ENCODE measurements around the gene KCNQ5.
"Not testable (repeated sequence)": the region's sequence is repeated elsewhere in the genome, so short reads cannot be mapped to it uniquely, and the experiment has no call there.

KCNQ5 gene

DNA sequence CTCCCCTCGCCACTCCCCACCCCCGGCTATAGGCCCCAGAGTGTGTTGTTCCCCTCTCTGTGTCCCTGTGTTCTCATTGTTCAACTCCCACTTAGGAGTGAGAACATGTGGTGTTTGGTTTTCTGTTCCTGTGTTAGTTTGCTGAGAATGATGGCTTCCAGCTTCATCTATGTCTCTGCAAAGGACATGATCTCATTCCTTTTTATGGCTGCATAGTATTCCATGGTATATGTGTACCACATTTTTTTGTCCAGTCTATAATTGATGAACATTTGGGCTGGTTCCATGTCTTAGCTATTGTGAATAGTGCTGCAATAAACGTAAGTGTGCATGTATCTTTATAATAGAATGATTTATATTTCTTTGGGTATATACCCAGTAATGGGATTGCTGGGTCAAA is 276.4 kb downstream of the KCNQ5 start:
- H3K27ac ChIP-seq (ENCODE audit: extremely low read depth, low read depth, low read length); H3K4me1 ChIP-seq (ENCODE audit: control insufficient read depth, insufficient read depth, low read length); CTCF ChIA-PET; H3K36me3 ChIP-seq (ENCODE audit: control insufficient read depth in 2 of 2, insufficient read depth in 1 of 2, low read length in 2 of 2); H3K9me3 ChIP-seq (ENCODE audit: control insufficient read depth, insufficient read depth, low read depth, low read length); H3K4me3 ChIP-seq (ENCODE audit: low read depth, low read length); POLR2A ChIA-PET: not testable (repeated sequence)
- peak; percentile 76 for TF ChIP-seq ZNF146 (tag by site-specific recombination; IDR thresholded peaks at IDR 0.05)
- TF ChIP-seq, protein P1, sequence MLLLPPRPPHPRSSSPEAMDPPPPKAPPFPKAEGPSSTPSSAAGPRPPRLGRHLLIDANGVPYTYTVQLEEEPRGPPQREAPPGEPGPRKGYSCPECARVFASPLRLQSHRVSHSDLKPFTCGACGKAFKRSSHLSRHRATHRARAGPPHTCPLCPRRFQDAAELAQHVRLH (tag by site-specific recombination; IDR thresholded peaks at IDR 0.05), result 0 out of 2 replicates have a peak, but pooled peaks have one; percentile 72

- ChIA-PET CTCF (no interaction called here), POLR2A (no interaction called here)
- no peaks in the 10 kb centered on the region for H3K4me1 ChIP-seq (ENCODE audit: control insufficient read depth, insufficient read depth, low read length)
- H3K4me3 ChIP-seq (ENCODE audit: low read depth, low read length), result no peak overlapping the region
- TF ChIP-seq SETDB1 (IDR thresholded peaks at IDR 0.05; ENCODE audit: insufficient read length, low read length), result peak; percentile 43
- TF ChIP-seq ZNF398 (tag by site-specific recombination; IDR thresholded peaks at IDR 0.05), result peak; percentile 50
- TF ChIP-seq, protein P2, sequence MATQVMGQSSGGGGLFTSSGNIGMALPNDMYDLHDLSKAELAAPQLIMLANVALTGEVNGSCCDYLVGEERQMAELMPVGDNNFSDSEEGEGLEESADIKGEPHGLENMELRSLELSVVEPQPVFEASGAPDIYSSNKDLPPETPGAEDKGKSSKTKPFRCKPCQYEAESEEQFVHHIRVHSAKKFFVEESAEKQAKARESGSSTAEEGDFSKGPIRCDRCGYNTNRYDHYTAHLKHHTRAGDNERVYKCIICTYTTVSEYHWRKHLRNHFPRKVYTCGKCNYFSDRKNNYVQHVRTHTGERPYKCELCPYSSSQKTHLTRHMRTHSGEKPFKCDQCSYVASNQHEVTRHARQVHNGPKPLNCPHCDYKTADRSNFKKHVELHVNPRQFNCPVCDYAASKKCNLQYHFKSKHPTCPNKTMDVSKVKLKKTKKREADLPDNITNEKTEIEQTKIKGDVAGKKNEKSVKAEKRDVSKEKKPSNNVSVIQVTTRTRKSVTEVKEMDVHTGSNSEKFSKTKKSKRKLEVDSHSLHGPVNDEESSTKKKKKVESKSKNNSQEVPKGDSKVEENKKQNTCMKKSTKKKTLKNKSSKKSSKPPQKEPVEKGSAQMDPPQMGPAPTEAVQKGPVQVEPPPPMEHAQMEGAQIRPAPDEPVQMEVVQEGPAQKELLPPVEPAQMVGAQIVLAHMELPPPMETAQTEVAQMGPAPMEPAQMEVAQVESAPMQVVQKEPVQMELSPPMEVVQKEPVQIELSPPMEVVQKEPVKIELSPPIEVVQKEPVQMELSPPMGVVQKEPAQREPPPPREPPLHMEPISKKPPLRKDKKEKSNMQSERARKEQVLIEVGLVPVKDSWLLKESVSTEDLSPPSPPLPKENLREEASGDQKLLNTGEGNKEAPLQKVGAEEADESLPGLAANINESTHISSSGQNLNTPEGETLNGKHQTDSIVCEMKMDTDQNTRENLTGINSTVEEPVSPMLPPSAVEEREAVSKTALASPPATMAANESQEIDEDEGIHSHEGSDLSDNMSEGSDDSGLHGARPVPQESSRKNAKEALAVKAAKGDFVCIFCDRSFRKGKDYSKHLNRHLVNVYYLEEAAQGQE (tag by site-specific recombination; IDR thresholded peaks at IDR 0.05), result no peak
- TF ChIP-seq ZNF37A (tag by site-specific recombination; IDR thresholded peaks at IDR 0.05), result no peak
- TF ChIP-seq ZFHX2 (tag by site-specific recombination; conservative IDR thresholded peaks at IDR 0.05), result 0 out of 2 replicates have a peak, but pooled peaks have one; percentile 10
- no peaks in the 10 kb centered on the region for H3K36me3 ChIP-seq (ENCODE audit: control insufficient read depth in 2 of 2, insufficient read depth in 1 of 2, low read length in 2 of 2)
- H3K9me3 ChIP-seq (ENCODE audit: control insufficient read depth, insufficient read depth, low read depth, low read length), result no peaks in the 10 kb centered on the region
- no peak overlapping the region for H3K27ac ChIP-seq (ENCODE audit: extremely low read depth, low read depth, low read length)
These were observed 284.0 kb downstream of the KCNQ5 start for GRCh38 chr6:72905705-72906478.

DNA sequence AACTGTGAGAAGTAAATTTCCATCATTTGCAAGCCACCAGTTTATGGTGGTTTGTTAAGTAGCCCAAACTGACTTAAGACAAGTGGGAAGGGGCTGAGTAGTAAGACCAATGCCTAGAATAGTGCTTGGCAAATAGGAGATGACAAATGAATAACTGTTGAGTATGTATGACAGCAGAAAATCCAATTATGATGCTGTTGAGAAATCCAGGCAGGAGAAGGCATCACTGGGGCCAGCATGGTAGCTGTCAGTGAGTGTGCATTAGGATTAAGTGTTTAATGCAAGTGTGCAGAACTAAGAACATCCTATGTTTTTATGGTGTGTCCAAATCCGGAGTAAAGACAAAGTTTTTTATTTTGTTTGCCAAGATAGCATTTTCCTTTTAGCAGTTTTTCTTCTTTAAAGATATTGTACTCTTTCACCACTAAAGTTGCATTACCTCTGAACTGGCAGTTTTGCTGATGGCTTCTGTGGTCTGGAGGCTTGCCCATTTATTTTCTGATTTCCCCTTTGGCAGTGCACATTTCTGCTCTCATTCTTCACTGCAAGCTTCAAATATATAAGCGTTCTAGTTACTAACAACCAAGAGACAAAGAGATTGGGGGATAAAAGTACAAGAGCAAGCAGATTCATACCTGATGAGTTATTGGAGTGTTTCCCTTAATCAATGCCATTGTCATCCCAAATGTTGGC is 289.7 kb downstream of the KCNQ5 start:
- Histone ChIP-seq H3K27ac (ENCODE audit: extremely low read depth, low read depth, low read length) (no peak overlapping the region), H3K4me3 (ENCODE audit: low read depth, low read length) (no peak overlapping the region), H3K9me3 (ENCODE audit: control insufficient read depth, insufficient read depth, low read depth, low read length) (no peaks in the 10 kb centered on the region), H3K36me3 (ENCODE audit: control insufficient read depth in 2 of 2, insufficient read depth in 1 of 2, low read length in 2 of 2) (no peaks in the 10 kb centered on the region), H3K4me1 (ENCODE audit: control insufficient read depth, insufficient read depth, low read length) (no peaks in the 10 kb centered on the region)
- ChIA-PET POLR2A (no interaction called here), CTCF (interaction anchor here (0.9 kb wide), 1 partner anchor 219 kb away, joined by 3 read pairs; no protein-coding TSS in a partner anchor)
- TF ChIP-seq, protein P3, sequence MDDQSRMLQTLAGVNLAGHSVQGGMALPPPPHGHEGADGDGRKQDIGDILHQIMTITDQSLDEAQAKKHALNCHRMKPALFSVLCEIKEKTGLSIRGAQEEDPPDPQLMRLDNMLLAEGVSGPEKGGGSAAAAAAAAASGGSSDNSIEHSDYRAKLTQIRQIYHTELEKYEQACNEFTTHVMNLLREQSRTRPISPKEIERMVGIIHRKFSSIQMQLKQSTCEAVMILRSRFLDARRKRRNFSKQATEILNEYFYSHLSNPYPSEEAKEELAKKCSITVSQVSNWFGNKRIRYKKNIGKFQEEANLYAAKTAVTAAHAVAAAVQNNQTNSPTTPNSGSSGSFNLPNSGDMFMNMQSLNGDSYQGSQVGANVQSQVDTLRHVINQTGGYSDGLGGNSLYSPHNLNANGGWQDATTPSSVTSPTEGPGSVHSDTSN (CRISPR knock-in tag; IDR thresholded peaks at IDR 0.05), result no peak
- TF ChIP-seq, protein P4, sequence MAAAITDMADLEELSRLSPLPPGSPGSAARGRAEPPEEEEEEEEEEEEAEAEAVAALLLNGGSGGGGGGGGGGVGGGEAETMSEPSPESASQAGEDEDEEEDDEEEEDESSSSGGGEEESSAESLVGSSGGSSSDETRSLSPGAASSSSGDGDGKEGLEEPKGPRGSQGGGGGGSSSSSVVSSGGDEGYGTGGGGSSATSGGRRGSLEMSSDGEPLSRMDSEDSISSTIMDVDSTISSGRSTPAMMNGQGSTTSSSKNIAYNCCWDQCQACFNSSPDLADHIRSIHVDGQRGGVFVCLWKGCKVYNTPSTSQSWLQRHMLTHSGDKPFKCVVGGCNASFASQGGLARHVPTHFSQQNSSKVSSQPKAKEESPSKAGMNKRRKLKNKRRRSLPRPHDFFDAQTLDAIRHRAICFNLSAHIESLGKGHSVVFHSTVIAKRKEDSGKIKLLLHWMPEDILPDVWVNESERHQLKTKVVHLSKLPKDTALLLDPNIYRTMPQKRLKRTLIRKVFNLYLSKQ (tag by site-specific recombination; IDR thresholded peaks at IDR 0.05; ENCODE audit: borderline replicate concordance), result no peak
- TF ChIP-seq OVOL3 (tag by site-specific recombination; IDR thresholded peaks at IDR 0.05), result no peak
- no peak for TF ChIP-seq ZXDB (tag by site-specific recombination; IDR thresholded peaks at IDR 0.05)
- no peak for TF ChIP-seq ZNF624 (tag by site-specific recombination; IDR thresholded peaks at IDR 0.05)
- no peak for TF ChIP-seq ZNF223 (tag by site-specific recombination; IDR thresholded peaks at IDR 0.05)
- TF ChIP-seq ZBTB21 (tag by site-specific recombination; IDR thresholded peaks at IDR 0.05), result no peak
- TF ChIP-seq OSR2 (tag by site-specific recombination; IDR thresholded peaks at IDR 0.05), result no peak
- TF ChIP-seq ZNF184 (tag by site-specific recombination; IDR thresholded peaks at IDR 0.05), result no peak

Measured in HEK293 (cell line).